Esophagus squamous epithelium (tissue), 4 donors: ENCODE results near the gene SELENOO.

Experiments
- CTCF ChIP-seq, 6 experiments: fragments of 450-650 bp in 4 of 6; fragments of 200-600 bp in 2 of 6; sonication (generic) in 2 of 6; IDR thresholded peaks; one replicate each; pipeline ENCODE4 v1.5.1; 2016 to 2019; ENCODE audit warnings: antibody characterized with exemption in 6 of 6, mild to moderate bottlenecking in 4 of 6, moderate library complexity in 4 of 6
- POLR2A ChIP-seq, 4 donors: fragments of 450-650 bp; IDR thresholded peaks; one replicate each; pipeline ENCODE4 v1.6.1; 2017; ENCODE audit warnings: antibody characterized with exemption in 4 of 4, mild to moderate bottlenecking in 4 of 4, moderate library complexity in 3 of 4

DNA sequence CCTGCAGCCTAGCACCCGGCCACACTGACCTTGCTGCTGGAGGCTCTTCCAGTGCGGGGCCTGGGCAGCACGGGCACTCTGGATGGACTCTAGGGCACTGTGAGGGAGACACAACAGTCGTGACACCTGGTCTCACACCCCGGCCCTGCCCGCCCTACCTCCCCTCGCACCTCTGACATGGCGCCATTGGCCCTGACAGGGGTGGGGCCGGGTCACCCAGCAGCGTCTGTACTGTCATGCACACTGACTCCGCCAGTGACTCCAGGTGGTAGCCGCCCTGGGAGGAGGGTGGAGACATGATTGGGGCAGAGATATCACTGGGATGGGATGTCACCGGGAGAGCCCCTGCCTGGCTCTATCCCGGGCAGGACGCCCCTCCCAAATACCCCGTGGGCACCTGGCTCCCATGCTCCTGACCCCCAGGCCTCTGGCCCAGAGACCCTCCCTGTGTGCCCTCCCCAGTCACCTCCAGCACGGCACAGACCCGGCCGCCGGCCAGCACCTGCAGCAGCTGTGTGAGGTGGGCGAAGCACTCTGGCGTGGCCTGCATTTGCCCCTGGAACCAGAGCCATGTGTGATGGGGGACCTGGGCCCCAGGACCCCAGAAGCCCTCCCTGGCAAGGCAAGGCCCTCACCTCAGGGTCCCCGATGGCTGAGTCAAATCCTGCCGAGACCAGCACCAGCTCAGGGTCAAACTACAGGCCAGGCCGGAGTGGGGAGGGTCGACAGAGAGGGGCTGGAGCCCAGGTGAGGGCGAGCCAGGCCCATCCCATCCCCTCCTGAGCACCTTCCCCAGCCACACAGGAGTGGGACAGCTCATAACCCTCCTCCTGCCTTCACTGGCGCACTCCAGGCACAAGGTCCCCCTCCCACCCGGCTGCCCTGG lies 47.6 kb downstream of the SELENOO start:
- TF ChIP-seq POLR2A (IDR thresholded peaks at IDR 0.05): no peak
- no peak for TF ChIP-seq CTCF (IDR thresholded peaks at IDR 0.05)
